Measurements from ENCODE around the gene IFNW1.

GRCh38 chr9:21153336-21154017 lies 11.8 kb upstream of the IFNW1 start:
- TF ChIP-seq, protein P1, sequence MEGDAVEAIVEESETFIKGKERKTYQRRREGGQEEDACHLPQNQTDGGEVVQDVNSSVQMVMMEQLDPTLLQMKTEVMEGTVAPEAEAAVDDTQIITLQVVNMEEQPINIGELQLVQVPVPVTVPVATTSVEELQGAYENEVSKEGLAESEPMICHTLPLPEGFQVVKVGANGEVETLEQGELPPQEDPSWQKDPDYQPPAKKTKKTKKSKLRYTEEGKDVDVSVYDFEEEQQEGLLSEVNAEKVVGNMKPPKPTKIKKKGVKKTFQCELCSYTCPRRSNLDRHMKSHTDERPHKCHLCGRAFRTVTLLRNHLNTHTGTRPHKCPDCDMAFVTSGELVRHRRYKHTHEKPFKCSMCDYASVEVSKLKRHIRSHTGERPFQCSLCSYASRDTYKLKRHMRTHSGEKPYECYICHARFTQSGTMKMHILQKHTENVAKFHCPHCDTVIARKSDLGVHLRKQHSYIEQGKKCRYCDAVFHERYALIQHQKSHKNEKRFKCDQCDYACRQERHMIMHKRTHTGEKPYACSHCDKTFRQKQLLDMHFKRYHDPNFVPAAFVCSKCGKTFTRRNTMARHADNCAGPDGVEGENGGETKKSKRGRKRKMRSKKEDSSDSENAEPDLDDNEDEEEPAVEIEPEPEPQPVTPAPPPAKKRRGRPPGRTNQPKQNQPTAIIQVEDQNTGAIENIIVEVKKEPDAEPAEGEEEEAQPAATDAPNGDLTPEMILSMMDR (IDR thresholded peaks at IDR 0.05; ENCODE audit: poor library complexity), result no peak
- no peak for TF ChIP-seq EZH2 (IDR thresholded peaks at IDR 0.05; ENCODE audit: borderline replicate concordance)
